GM18517 (cell line): ENCODE data around the gene SLCO2B1.

Source experiments
- ATAC-seq: cut with Tn5 transposase; IDR thresholded peaks from one replicate; pipeline ENCODE4 v1.9.1; 2021; ENCODE audit warnings: mild to moderate bottlenecking, moderate library complexity; ENCODE audit not compliant: unreplicated experiment

The SLCO2B1 gene

DNA sequence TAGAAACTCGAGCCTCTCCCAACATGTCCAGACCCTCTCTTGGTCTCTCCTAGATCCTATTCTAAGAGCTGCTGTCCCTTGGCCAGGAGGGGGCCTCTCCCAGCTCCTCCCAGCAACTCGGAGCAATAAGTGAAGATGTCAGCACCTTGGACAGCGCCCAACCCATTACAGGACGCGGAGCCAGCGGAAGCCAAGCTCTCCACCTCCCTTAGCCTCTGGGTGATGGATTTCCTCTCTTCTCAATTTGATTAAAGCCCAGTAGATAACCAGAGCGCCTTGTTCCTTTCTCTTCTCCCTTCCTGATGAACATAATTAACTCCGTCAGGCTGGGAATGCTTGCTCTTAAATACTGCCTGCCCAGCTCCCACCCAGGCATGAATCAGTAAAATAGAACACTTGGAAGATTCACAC is 63.5 kb downstream of the SLCO2B1 start:
- no peak for ATAC-seq

- no peak for ATAC-seq
These were observed 63.9 kb downstream of the SLCO2B1 start for GRCh38 chr11:75214843-75215242.

DNA sequence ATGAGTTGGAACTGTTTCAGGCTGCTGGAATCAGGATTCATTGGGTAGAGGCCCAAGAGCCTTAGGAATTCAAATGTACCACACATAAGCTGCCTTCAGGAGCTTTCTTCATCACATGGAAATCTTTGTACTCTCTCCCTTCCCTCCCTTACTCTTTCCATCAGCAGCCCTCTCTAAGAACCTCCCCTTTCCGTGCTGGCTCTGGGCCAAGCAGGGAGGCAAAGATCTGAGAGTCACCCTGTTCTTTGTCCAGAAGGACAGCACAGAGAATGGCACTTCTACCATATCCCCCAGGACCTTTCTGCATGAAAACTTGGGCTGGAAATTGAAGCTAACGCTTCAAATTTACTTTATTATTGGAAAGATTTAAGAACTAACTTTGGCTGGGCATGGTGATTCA is 69.0 kb downstream of the SLCO2B1 start:
- ATAC-seq: no peak

GRCh38 chr11:75223954-75224643 is 73.2 kb downstream of the SLCO2B1 start:
- no peak for ATAC-seq

DNA sequence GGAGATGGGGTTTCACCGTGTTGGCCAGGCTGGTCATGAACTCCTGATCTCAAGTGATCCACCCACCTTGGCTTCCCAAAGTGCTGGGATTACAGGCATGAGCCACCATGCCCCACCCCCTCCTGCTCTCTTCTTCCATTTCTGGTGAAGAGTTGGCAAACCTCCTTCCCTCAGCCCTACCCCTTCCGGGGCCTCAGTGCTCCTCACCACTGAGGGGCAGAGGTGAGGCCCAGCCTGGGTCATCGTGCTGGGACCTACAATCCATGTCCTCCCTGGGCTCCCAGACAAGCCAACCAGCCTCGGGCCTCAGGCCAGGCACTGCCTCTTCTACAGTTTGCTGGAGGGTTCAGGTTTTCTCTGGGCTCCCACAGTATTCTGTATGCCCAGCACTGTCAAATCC is 74.9 kb downstream of the SLCO2B1 start:
- no peak for ATAC-seq

DNA sequence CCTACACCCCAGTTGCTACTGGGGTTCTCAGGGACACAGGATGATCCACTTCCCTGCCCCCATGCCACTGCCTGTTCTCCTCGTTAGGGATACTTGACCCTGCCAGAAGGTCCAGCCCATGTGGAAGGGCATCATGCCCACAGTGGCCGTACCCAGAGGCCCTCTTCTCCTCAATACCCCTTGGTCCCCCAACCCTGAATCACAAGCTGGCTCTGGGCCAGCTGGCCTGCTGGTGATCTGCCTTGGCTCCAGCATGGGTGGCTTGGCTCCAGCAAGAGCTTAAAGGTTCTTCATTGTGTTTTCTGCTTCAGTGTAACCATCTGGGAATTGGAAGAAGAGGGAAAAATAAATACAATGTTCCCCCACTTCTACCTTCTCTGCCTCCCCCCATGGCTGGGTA is 78.6 kb downstream of the SLCO2B1 start:
- no peak for ATAC-seq

GRCh38 chr11:75230621-75231020 is 79.7 kb downstream of the SLCO2B1 start:
- no peak for ATAC-seq

GRCh38 chr11:75233754-75234172 is 82.9 kb downstream of the SLCO2B1 start:
- no peak for ATAC-seq

DNA sequence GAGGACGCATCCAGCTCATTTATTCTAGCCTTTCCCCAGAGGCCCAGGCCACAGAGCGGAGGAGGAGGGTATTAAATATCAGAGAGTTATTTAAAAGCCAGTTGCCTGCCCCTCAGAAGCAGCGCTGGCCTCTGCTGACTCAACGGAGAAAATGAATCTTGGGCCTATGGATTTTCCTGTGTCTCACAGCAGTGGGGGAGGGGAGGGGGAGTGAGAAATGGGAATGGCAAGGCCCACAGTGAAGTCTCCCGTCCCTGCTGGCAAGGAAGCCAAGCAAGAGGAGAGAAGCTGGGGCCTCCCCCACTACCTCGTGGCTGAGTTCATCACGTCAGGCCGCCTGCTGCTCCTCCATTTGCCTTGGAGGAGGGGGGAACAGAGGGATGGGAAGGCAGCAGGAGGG is 85.2 kb downstream of the SLCO2B1 start:
- no peak for ATAC-seq

DNA sequence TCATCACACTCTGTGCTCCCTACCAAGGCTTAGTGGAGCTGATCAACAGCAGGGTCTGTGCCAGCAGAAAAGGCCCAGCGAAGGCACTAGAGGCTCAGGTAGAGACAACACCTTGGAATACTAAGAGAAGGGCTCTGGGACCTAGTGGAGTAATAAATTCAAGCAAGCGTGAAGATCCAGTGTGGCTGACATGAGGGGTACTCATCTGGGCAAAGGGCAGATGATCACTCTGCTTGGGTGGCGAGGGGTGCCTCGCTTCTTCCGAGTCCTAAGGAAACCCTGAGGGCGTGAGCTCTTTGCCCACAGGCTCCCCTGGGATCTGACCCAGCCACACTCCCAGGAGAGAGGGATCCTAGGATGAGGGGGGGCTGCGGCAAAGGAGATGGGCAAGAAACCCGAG is 86.1 kb downstream of the SLCO2B1 start:
- ATAC-seq: no peak

DNA sequence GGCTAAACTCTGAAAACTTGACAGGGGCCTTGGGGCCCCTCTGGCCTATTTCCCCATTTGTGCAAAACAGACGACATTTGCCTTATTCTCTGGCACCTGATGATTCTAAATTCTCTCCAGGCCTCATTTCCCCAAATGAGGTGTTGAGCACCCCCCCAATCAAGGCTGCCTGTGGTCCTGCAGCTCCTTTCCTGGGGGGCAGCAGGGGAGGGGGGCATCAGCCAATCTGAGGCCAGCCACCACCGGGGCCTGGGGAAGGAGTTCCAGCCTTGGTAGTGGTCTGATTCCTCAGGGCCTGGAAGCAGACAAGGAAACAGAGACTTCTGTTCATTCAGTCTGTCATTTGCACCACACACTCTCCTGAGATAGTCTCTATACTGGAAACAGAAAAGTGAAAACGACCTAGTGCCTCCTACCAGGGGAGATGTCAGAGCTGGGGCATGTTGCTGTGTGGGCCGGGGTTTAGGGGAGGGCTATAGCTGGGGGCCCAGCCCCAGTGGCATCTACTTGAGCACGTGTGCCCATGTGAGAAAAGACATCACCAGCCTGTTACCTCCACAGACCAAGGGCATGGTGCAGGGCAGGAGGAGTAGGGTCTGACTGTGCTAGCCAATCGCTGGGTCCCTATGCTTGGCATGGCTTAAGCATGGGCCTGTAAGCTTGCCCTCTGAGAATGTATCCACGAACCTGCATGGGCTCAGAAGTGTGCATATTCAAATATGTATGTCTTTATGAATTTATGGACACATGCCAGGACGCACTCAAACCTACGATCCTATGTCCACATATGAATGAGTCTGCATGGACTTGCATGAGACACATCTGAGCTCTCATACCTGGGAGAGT is 87.9 kb downstream of the SLCO2B1 start:
- ATAC-seq: no peak

DNA sequence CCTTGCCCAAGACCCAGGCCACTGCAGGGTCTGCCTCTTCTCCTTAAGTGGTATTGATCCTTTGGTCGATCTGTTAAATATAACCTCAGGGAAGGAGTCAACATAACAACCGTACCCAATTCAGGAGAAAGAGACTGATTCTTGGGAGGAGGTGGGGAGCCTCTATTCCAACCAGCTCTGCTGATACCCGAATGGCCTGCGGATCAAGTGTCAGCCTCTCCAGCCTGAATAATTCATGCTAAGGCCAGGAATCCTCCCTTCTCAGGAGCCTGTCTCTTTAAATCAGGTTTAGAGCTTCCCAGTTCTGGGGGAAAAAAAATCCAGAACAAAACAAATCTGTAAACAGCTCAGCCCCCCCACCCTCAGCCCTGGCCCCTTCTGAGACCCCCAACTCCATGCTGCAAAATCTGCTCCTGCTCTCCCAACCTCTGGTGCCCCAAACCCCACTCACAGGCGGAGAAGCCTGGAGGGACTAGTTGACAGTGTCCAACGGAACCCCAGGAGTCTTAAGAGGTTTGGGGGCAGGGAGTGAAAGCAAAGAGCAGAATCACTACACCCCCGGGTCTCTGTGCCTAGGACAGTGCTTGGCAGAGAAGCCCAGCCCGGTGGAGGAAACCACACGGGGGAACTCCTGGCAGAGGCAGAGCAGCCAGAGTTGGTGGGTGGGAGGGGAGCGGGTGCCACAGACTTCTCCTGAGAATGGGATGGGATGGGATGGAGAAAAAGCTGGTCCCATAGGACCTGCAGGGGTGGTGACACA is 88.8 kb downstream of the SLCO2B1 start:
- ATAC-seq: no peak

DNA sequence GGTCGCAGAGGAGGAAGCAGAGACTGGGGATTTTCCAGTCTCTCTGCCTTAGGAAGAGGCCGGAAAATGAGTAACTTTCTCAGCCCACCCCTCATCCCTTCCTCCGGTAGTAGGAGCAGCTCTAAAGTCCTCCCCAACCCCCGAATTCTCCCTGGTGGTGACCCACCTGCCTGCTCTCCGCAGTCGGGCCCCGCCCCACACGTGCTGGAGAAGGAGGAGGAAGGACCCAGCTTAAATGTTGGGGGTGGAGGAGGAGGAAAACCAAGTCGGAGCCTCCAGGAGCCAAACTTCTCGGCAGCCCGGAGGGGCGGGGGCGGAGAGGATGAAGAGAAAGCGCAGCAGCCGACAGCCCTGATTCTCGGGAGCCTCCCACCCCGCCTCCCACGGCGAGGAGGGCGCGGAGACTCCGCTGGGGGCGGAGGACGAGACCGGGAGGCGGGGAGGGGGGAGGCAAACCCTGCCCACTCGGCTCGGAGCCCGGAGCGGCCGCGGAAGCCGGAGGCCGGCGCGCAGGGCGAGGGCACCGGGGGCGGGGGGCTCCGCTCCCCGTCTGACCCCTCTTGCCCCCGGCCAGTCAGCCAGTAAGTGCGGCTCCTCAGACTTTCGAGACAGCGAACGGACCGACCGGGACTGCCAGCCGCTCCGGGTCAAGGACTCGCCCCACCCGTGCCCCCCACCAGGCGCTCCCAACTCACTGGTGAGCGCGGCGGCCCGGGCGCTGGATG is 89.6 kb downstream of the SLCO2B1 start, which contains the start of gene TPBGL:
TSS of gene TPBGL (plus strand) at position 464 of the 725 bp plus-strand sequence. CDS start 276 bp downstream, outside the sequence.
- ATAC-seq: no peak

GRCh38 chr11:75241036-75241905 is 90.4 kb downstream of the SLCO2B1 start:
- ATAC-seq: peak; percentile 83

DNA sequence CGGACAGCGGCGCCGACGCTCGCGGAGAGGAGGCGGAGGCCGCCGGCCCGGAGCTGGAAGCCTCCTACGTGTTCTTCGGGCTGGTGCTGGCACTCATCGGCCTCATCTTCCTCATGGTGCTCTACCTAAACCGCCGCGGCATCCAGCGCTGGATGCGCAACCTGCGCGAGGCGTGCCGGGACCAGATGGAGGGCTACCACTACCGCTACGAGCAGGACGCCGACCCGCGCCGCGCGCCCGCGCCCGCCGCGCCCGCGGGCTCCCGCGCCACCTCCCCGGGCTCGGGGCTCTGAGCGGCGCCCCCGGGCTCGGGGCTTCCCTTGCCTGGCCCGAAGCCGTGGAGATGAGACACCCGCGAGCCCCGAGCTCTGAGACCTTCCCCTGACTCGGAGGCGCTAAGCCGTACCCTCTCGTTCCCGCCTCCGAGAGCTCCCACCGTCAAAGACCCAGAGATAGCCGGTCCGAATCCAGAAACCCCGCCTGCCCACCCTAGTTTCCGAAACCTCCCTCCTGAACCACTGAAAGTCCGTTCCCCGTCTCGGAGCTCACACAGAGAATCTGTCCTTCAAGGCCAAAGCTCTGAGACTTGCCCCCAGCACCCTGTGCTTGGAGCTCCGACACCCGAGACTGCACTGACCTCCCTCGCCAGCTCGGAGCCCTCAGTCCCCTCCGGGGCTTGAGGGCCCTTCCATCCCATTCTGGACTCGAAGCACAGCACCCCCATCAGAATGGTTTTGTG is 91.2 kb downstream of the SLCO2B1 start:
- peak; percentile 32 for ATAC-seq

- no peak for ATAC-seq
These were observed 92.1 kb downstream of the SLCO2B1 start for GRCh38 chr11:75242722-75243600.

DNA sequence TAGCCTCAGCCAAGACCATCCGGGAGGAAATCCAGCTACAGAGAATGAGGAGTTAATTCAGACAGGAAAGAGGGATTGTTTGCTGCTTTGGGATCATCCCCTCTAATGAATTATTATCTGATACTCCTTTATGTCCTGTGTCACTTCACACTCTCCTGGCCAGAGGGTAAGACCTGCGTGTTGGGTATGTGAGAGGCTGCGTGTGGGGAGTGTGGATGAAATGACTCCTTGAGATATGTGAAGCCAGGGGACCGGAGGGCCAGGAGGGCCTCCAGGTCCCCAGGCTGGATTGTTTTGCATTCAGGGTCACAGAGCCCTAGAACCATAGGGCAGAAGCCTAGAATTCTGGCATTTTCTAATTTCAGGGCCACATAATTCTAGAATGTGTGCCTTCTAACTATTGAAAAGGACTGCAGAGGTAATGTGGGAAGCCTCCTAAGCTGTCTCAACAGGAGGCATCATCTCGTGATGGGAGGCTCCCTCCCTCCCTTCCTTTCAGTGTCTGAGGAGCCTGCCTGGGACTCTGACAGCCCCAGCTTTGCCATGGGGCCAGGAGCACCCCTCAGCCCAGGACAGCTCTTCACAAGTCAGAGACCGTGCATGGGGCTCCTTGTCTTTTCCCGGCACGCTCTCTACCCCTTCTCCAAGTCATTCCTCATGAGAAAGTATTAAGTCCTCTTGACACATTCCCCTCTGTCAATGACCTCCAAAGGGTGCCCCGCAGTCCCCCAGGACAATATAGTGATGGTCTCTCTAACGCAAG is 93.3 kb downstream of the SLCO2B1 start:
- ATAC-seq: no peak
